DND-41 (cell line): ENCODE results near the gene GIPC3.
"Not testable (repeated sequence)": the region's sequence is repeated elsewhere in the genome, so short reads cannot be mapped to it uniquely, and the experiment has no call there.

Experiments
- ATAC-seq: fragments of 200-7000 bp; cut with Tn5 transposase; 3 replicates; pipeline ENCODE4 v1.9.1; 2021; ENCODE audit warnings: low read depth; ENCODE audit not compliant: insufficient read depth
- DNase-seq: peaks from one replicate; pipeline ENCODE4 v3.0.0-alpha.2; 2020
- H2AFZ ChIP-seq: 2 replicates; pipeline ENCODE4 v1.6.0; 2012; ENCODE audit warnings: low read depth, low read length
- H3K27ac ChIP-seq: 2 replicates; pipeline ENCODE4 v1.5.1; 2012; ENCODE audit warnings: low read length, inconsistent platforms
- H3K27me3 ChIP-seq: fragments of 200-600 bp; sonication (generic); 2 replicates; pipeline ENCODE4 v1.6.0; 2012; ENCODE audit warnings: low read length, mild to moderate bottlenecking, inconsistent platforms; ENCODE audit not compliant: insufficient read depth, poor library complexity
- H3K36me3 ChIP-seq: 2 replicates; pipeline ENCODE4 v1.5.1; 2012; ENCODE audit warnings: low read length, inconsistent platforms; ENCODE audit not compliant: insufficient read depth
- H3K4me1 ChIP-seq: 2 replicates; pipeline ENCODE4 v1.5.1; 2012; ENCODE audit warnings: mild to moderate bottlenecking, low read length; ENCODE audit not compliant: insufficient read depth
- H3K4me2 ChIP-seq: 2 replicates; pipeline ENCODE4 v1.6.0; 2012; ENCODE audit warnings: mild to moderate bottlenecking, moderate library complexity, low read length, inconsistent platforms; ENCODE audit not compliant: insufficient read depth
- H3K4me3 ChIP-seq, 2 experiments: fragments of 200-600 bp in 1 of 2; shearing (Covaris generic) in 1 of 2; 2 replicates each; pipeline ENCODE4 v1.5.1; 2012 to 2016; ENCODE audit warnings: inconsistent platforms in 2 of 2, low read length in 2 of 2, mild to moderate bottlenecking in 2 of 2, low read depth in 1 of 2, moderate library complexity in 1 of 2
- H3K79me2 ChIP-seq: 2 replicates; pipeline ENCODE4 v1.6.0; 2012; ENCODE audit warnings: low read length, inconsistent platforms; ENCODE audit not compliant: insufficient read depth
- H3K9ac ChIP-seq: 2 replicates; pipeline ENCODE4 v1.6.0; 2012; ENCODE audit warnings: low read depth, mild to moderate bottlenecking, inconsistent platforms, low read length, moderate library complexity
- H3K9me3 ChIP-seq: 2 replicates; pipeline ENCODE4 v1.5.1; 2012; ENCODE audit warnings: low read length, moderate library complexity, mild to moderate bottlenecking, inconsistent platforms; ENCODE audit not compliant: insufficient read depth, severe bottlenecking
- H4K20me1 ChIP-seq: 2 replicates; pipeline ENCODE4 v1.6.0; 2012; ENCODE audit warnings: low read length; ENCODE audit not compliant: insufficient read depth
- CTCF ChIP-seq: IDR thresholded peaks from 2 replicates; pipeline ENCODE4 v1.5.1; 2012; ENCODE audit warnings: borderline replicate concordance, low read length, moderate library complexity, mild to moderate bottlenecking; ENCODE audit not compliant: poor library complexity, severe bottlenecking; ENCODE audit errors: extremely low read depth
- EZH2 ChIP-seq: IDR thresholded peaks from 3 replicates; pipeline ENCODE4 v1.6.1; 2012; ENCODE audit warnings: borderline replicate concordance, low read depth, mild to moderate bottlenecking, moderate library complexity, low read length, inconsistent platforms; ENCODE audit not compliant: severe bottlenecking

Gene GIPC3

GRCh38 chr19:3578390-3578789 is 6.9 kb upstream of the GIPC3 start:
- Histone ChIP-seq H3K9ac (no peak overlapping the region), H3K27me3 (no peaks in the 10 kb centered on the region), H2AFZ (no peak overlapping the region), H4K20me1 (0 out of 2 replicates have a peak, but pooled peaks cover 5% of the 10 kb centered on the region), H3K27ac (no peak overlapping the region), H3K4me3 (no peak overlapping the region), H3K4me2 (no peak overlapping the region), H3K4me1 (peaks cover 7% of the 10 kb centered on the region), H3K9me3 (no peaks in the 10 kb centered on the region), H3K36me3 (peaks cover 27% of the 10 kb centered on the region), H3K79me2 (peaks cover 4% of the 10 kb centered on the region)
- DNase-seq (no peak), ATAC-seq (no peak)
- TF ChIP-seq EZH2: no peak
- TF ChIP-seq CTCF: no peak

- H3K4me2 ChIP-seq: no peak overlapping the region
- no peak for ATAC-seq
- H3K9me3 ChIP-seq: no peaks in the 10 kb centered on the region
- H3K9ac ChIP-seq: no peak overlapping the region
- H3K79me2 ChIP-seq: no peaks in the 10 kb centered on the region
- DNase-seq: no peak
- H3K27me3 ChIP-seq: no peaks in the 10 kb centered on the region
- no peak overlapping the region for H3K4me3 ChIP-seq
- H4K20me1 ChIP-seq: 0 out of 2 replicates have a peak, but pooled peaks cover 1% of the 10 kb centered on the region
- H3K27ac ChIP-seq: no peak overlapping the region
- TF ChIP-seq CTCF (no peak), EZH2 (no peak)
- no peak overlapping the region for H2AFZ ChIP-seq
- H3K36me3 ChIP-seq: peaks cover 13% of the 10 kb centered on the region
- no peaks in the 10 kb centered on the region for H3K4me1 ChIP-seq
Observed at GRCh38 chr19:3580156-3580934, 4.9 kb upstream of the GIPC3 start.

GRCh38 chr19:3581792-3582191 is 3.5 kb upstream of the GIPC3 start:
- H3K79me2 ChIP-seq, H3K4me2 ChIP-seq: not testable (repeated sequence)

GRCh38 chr19:3584036-3584802 is 1.1 kb upstream of the GIPC3 start:
- not testable (repeated sequence) for H4K20me1 ChIP-seq, H3K36me3 ChIP-seq, H3K9ac ChIP-seq, ATAC-seq, H3K4me1 ChIP-seq, H2AFZ ChIP-seq, H3K4me2 ChIP-seq, H3K9me3 ChIP-seq, H3K79me2 ChIP-seq, H3K4me3 ChIP-seq, DNase-seq, H3K27ac ChIP-seq, H3K27me3 ChIP-seq

More at GRCh38 chr19:3581792-3582191, 3.5 kb upstream of the GIPC3 start:
- not testable (repeated sequence) for H3K4me1 ChIP-seq, ATAC-seq, DNase-seq, H2AFZ ChIP-seq, H3K4me3 ChIP-seq, H3K27ac ChIP-seq, H3K27me3 ChIP-seq, H3K9ac ChIP-seq, H4K20me1 ChIP-seq, H3K9me3 ChIP-seq, H3K36me3 ChIP-seq
